ENCODE measurements around the gene LPCAT2.

DNA sequence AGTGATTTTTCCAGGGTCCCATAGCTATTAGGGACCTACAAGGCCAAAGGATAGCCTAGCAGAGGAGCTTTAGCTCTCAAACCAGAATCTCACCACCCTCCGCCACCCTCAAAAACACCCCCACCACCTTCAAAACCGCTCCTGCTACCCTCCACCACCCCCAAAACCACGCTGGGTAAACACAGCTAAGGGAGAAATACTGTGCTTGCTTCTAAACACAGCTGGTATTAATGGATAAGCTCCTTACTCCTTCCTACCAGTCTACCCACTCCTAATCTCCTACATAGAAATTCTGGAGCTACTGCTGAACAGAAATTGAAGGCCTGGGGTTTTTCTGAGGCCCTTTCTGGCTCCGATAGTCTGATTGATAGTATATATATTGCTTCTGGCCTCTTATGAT lies 2.2 kb upstream of the LPCAT2 start:
- TF ChIP-seq, protein P1, sequence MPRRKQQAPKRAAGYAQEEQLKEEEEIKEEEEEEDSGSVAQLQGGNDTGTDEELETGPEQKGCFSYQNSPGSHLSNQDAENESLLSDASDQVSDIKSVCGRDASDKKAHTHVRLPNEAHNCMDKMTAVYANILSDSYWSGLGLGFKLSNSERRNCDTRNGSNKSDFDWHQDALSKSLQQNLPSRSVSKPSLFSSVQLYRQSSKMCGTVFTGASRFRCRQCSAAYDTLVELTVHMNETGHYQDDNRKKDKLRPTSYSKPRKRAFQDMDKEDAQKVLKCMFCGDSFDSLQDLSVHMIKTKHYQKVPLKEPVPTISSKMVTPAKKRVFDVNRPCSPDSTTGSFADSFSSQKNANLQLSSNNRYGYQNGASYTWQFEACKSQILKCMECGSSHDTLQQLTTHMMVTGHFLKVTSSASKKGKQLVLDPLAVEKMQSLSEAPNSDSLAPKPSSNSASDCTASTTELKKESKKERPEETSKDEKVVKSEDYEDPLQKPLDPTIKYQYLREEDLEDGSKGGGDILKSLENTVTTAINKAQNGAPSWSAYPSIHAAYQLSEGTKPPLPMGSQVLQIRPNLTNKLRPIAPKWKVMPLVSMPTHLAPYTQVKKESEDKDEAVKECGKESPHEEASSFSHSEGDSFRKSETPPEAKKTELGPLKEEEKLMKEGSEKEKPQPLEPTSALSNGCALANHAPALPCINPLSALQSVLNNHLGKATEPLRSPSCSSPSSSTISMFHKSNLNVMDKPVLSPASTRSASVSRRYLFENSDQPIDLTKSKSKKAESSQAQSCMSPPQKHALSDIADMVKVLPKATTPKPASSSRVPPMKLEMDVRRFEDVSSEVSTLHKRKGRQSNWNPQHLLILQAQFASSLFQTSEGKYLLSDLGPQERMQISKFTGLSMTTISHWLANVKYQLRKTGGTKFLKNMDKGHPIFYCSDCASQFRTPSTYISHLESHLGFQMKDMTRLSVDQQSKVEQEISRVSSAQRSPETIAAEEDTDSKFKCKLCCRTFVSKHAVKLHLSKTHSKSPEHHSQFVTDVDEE (CRISPR knock-in tag; IDR thresholded peaks at IDR 0.05) = no peak
- TF ChIP-seq, protein P2, sequence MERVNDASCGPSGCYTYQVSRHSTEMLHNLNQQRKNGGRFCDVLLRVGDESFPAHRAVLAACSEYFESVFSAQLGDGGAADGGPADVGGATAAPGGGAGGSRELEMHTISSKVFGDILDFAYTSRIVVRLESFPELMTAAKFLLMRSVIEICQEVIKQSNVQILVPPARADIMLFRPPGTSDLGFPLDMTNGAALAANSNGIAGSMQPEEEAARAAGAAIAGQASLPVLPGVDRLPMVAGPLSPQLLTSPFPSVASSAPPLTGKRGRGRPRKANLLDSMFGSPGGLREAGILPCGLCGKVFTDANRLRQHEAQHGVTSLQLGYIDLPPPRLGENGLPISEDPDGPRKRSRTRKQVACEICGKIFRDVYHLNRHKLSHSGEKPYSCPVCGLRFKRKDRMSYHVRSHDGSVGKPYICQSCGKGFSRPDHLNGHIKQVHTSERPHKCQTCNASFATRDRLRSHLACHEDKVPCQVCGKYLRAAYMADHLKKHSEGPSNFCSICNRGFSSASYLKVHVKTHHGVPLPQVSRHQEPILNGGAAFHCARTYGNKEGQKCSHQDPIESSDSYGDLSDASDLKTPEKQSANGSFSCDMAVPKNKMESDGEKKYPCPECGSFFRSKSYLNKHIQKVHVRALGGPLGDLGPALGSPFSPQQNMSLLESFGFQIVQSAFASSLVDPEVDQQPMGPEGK (CRISPR knock-in tag; IDR thresholded peaks at IDR 0.05; ENCODE audit: borderline replicate concordance) = no peak
- TF ChIP-seq PPARA (CRISPR knock-in tag; IDR thresholded peaks at IDR 0.05; ENCODE audit: borderline replicate concordance) (no peak), ZFP30 (CRISPR knock-in tag; IDR thresholded peaks at IDR 0.05) (no peak), SNAI2 (CRISPR knock-in tag; IDR thresholded peaks at IDR 0.05) (no peak), OSR1 (CRISPR knock-in tag; IDR thresholded peaks at IDR 0.05) (no peak), ESRRG (CRISPR knock-in tag; IDR thresholded peaks at IDR 0.05) (no peak), GLIS3 (CRISPR knock-in tag; IDR thresholded peaks at IDR 0.05) (no peak), ZNF70 (CRISPR knock-in tag; IDR thresholded peaks at IDR 0.05) (no peak), ZFP3 (CRISPR knock-in tag; IDR thresholded peaks at IDR 0.05) (no peak)
- TF ChIP-seq, protein P3, sequence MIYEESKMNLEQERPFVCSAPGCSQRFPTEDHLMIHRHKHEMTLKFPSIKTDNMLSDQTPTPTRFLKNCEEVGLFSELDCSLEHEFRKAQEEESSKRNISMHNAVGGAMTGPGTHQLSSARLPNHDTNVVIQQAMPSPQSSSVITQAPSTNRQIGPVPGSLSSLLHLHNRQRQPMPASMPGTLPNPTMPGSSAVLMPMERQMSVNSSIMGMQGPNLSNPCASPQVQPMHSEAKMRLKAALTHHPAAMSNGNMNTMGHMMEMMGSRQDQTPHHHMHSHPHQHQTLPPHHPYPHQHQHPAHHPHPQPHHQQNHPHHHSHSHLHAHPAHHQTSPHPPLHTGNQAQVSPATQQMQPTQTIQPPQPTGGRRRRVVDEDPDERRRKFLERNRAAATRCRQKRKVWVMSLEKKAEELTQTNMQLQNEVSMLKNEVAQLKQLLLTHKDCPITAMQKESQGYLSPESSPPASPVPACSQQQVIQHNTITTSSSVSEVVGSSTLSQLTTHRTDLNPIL (CRISPR knock-in tag; IDR thresholded peaks at IDR 0.05; ENCODE audit: low read depth) = no peak
